Measurements from ENCODE around the gene INSM1. TPM values are rescaled to one million over a fixed set of nuclear protein-coding genes. Genes with fewer than 3 reads are reported as not detected.

Gene INSM1
- total and polyA plus RNA-seq, 7 experiments from 2014 or later = 0.12 to 0.53 TPM; not detected in 5

GRCh38 chr20:20413810-20414281 lies 45.9 kb downstream of the INSM1 start:
- POLR2A ChIA-PET = no interaction called here

GRCh38 chr20:20414640-20415220 lies 46.8 kb downstream of the INSM1 start:
- Mint-ChIP-seq H3K36me3 (peaks cover 2 to 45% (median 7%) of the 10 kb centered on the region in 5 donors), H3K27me3 (no peaks in the 10 kb centered on the region), H3K9me3 (no peaks in the 10 kb centered on the region), H3K4me1 (peaks cover 0 to 7% (median 5%) of the 10 kb centered on the region in 7 donors), H3K27ac (peak overlapping the region in 2 of 9 donors; percentile 4 to 10), H3K4me3 (no peak overlapping the region)
- peaks cover 0 to 11% (median 0%) of the 10 kb centered on the region in 3 experiments for H3K36me3 ChIP-seq (ENCODE audit: control insufficient read depth in 2 of 3, insufficient read depth in 3 of 3, low read length in 3 of 3)
- CTCF ChIA-PET = no interaction called here
- H3K27me3 ChIP-seq (ENCODE audit: control insufficient read depth in 2 of 2, insufficient read depth in 2 of 2, low read length in 2 of 2) = no peaks in the 10 kb centered on the region
- no peaks in the 10 kb centered on the region for H3K4me1 ChIP-seq (ENCODE audit: control insufficient read depth in 2 of 2, insufficient read depth in 2 of 2, low read length in 2 of 2)
- ATAC-seq = no peak
- no peak overlapping the region for H3K27ac ChIP-seq (ENCODE audit: low read depth, low read length)
- no peaks in the 10 kb centered on the region for H3K9me3 ChIP-seq (ENCODE audit: control insufficient read depth in 2 of 3, low read length in 3 of 3)
- intact Hi-C loops (cut with micrococcal nuclease) = no loop called here
- no peak for DNase-seq
- no peak overlapping the region for H3K4me3 ChIP-seq (ENCODE audit: low read length)
- POLR2A ChIA-PET = no interaction called here

More at GRCh38 chr20:20413810-20414281, 45.9 kb downstream of the INSM1 start:
- intact Hi-C loops (cut with micrococcal nuclease) = no loop called here
- Mint-ChIP-seq H3K9me3 (no peaks in the 10 kb centered on the region), H3K27me3 (no peaks in the 10 kb centered on the region), H3K36me3 (peaks cover 2 to 45% (median 7%) of the 10 kb centered on the region in 5 donors), H3K27ac (no peak overlapping the region), H3K4me3 (no peak overlapping the region), H3K4me1 (peaks cover 0 to 7% (median 4%) of the 10 kb centered on the region in 7 donors)
- CTCF ChIA-PET = no interaction called here
- DNase-seq = no peak
- no peaks in the 10 kb centered on the region for H3K9me3 ChIP-seq (ENCODE audit: control insufficient read depth in 2 of 3, low read length in 3 of 3)
- H3K4me1 ChIP-seq (ENCODE audit: control insufficient read depth in 2 of 2, insufficient read depth in 2 of 2, low read length in 2 of 2) = no peaks in the 10 kb centered on the region
- H3K4me3 ChIP-seq (ENCODE audit: low read length) = no peak overlapping the region
- no peak for ATAC-seq
- no peak overlapping the region for H3K27ac ChIP-seq (ENCODE audit: low read depth, low read length)
- peaks cover 0 to 11% (median 0%) of the 10 kb centered on the region in 3 experiments for H3K36me3 ChIP-seq (ENCODE audit: control insufficient read depth in 2 of 3, insufficient read depth in 3 of 3, low read length in 3 of 3)
- H3K27me3 ChIP-seq (ENCODE audit: control insufficient read depth in 2 of 2, insufficient read depth in 2 of 2, low read length in 2 of 2) = no peaks in the 10 kb centered on the region

DNA sequence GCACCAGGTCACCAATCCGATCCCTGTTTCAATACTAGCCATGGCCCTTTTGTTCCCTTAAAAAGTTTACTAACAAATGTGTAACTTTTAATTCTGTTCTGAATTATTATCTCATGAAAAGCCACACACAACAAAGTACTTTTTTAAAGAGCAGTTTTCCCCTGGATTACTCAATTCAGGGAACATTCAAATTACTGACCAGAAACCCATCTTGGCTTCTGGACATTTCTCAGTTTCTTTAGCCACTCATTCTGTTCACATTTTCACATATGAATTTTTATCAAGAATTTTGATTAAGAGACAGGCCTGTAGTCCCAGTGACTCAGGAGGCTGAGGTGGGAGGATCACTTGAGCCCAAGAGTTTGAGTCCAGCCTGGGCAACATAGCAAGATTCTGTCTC lies 47.4 kb downstream of the INSM1 start:
- no peaks in the 10 kb centered on the region for H3K4me1 ChIP-seq (ENCODE audit: control insufficient read depth in 2 of 2, insufficient read depth in 2 of 2, low read length in 2 of 2)
- no peak overlapping the region for H3K4me3 Mint-ChIP-seq
- H3K27ac Mint-ChIP-seq = peak overlapping the region in 1 of 9 donors; percentile 10
- no peaks in the 10 kb centered on the region for H3K27me3 Mint-ChIP-seq
- DNase-seq (no peak), ATAC-seq (no peak)
- intact Hi-C loops (cut with micrococcal nuclease) = no loop called here
- ChIA-PET CTCF (no interaction called here), POLR2A (no interaction called here)
- no peaks in the 10 kb centered on the region for H3K27me3 ChIP-seq (ENCODE audit: control insufficient read depth in 2 of 2, insufficient read depth in 2 of 2, low read length in 2 of 2)
- no peaks in the 10 kb centered on the region for H3K9me3 Mint-ChIP-seq
- H3K9me3 ChIP-seq (ENCODE audit: control insufficient read depth in 2 of 3, low read length in 3 of 3) = no peaks in the 10 kb centered on the region
- no peak overlapping the region for H3K4me3 ChIP-seq (ENCODE audit: low read length)
- peaks cover 0 to 11% (median 0%) of the 10 kb centered on the region in 3 experiments for H3K36me3 ChIP-seq (ENCODE audit: control insufficient read depth in 2 of 3, insufficient read depth in 3 of 3, low read length in 3 of 3)
- H3K4me1 Mint-ChIP-seq = peaks cover 0 to 12% (median 7%) of the 10 kb centered on the region in 7 donors
- peaks cover 6 to 50% (median 10%) of the 10 kb centered on the region in 5 donors for H3K36me3 Mint-ChIP-seq
- no peak overlapping the region for H3K27ac ChIP-seq (ENCODE audit: low read depth, low read length)

DNA sequence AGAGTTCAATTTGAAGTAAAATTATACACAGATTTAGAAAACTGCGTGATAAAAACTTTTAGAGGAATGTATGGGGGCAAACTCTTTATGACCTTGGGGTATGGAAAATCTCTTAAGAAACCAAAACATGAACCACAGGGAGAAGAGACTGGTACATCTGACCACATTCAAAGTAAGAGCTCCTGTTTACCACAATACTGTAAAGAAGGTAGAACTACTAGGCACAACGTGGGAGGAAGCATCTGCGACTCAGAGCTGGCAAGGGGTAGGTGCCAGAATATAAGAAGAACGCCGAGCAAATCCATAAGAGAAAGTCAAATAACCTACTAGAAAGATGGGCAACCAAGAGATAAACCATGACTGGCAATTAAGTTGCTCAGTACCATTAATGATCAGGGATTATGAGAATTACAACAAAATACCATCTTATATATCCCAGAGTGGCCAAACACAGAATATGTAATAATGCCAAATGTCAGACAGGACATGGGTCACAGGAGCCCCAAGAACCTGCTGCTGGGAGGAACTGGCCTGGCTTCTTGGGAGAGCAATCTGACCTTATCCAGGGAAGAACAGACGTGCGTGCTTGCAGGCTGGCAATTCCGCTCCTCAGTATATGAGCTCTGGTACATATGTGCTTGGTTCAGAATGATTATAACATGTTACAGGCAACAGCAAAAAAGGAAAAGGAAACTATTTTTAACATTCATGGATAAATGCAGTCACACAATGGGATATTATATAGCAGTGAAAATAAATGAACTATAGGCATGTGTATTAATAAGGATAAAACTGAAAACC lies 50.2 kb downstream of the INSM1 start:
- no peak overlapping the region for H3K27ac ChIP-seq (ENCODE audit: low read depth, low read length)
- intact Hi-C loops (cut with micrococcal nuclease) = no loop called here
- no peaks in the 10 kb centered on the region for H3K9me3 ChIP-seq (ENCODE audit: control insufficient read depth in 2 of 3, low read length in 3 of 3)
- DNase-seq (no peak), ATAC-seq (no peak)
- H3K27me3 ChIP-seq (ENCODE audit: control insufficient read depth in 2 of 2, insufficient read depth in 2 of 2, low read length in 2 of 2) = no peaks in the 10 kb centered on the region
- no peak overlapping the region for H3K27ac Mint-ChIP-seq
- peaks cover 0 to 12% (median 4%) of the 10 kb centered on the region in 7 donors for H3K4me1 Mint-ChIP-seq
- peaks cover 7 to 54% (median 21%) of the 10 kb centered on the region in 5 donors for H3K36me3 Mint-ChIP-seq
- H3K36me3 ChIP-seq (ENCODE audit: control insufficient read depth in 2 of 3, insufficient read depth in 3 of 3, low read length in 3 of 3) = peaks cover 0 to 7% (median 0%) of the 10 kb centered on the region in 3 experiments
- H3K4me3 ChIP-seq (ENCODE audit: low read length) = no peak overlapping the region
- H3K27me3 Mint-ChIP-seq = no peaks in the 10 kb centered on the region
- no peaks in the 10 kb centered on the region for H3K9me3 Mint-ChIP-seq
- no peaks in the 10 kb centered on the region for H3K4me1 ChIP-seq (ENCODE audit: control insufficient read depth in 2 of 2, insufficient read depth in 2 of 2, low read length in 2 of 2)
- ChIA-PET CTCF (no interaction called here), POLR2A (no interaction called here)
- no peak overlapping the region for H3K4me3 Mint-ChIP-seq
